NCI-H2029 treated with DMSO at 0.1 percent for 48 hours (cell line): ENCODE results near the gene ING1.
"Not testable (repeated sequence)": the region's sequence is repeated elsewhere in the genome, so short reads cannot be mapped to it uniquely, and the experiment has no call there.

Source experiments
- DNase-seq: peaks from one replicate; lab custom pipeline; 2025; lab: John Stamatoyannopoulos, UW

The ING1 gene

GRCh38 chr13:110713642-110713952 is at the start of gene ING1:
TSS of gene ING1 (plus strand) at chr13:110713700. CDS start at chr13:110714150, 450 bp downstream.
- DNase-seq, result no peak

GRCh38 chr13:110664041-110664440 is 49.5 kb upstream of the ING1 start:
- no peak for DNase-seq

- no peak for DNase-seq
Observed at GRCh38 chr13:110664673-110665072, 48.8 kb upstream of the ING1 start.

- no peak for DNase-seq
Observed at GRCh38 chr13:110665491-110666254, 47.8 kb upstream of the ING1 start.

- DNase-seq, result no peak
Observed at GRCh38 chr13:110666255-110666533, 47.3 kb upstream of the ING1 start.

- DNase-seq, result no peak
Observed at GRCh38 chr13:110669036-110669435, 44.5 kb upstream of the ING1 start.

GRCh38 chr13:110669814-110670213 is 43.7 kb upstream of the ING1 start:
- DNase-seq, result not testable (repeated sequence)

GRCh38 chr13:110676595-110677587 is 36.6 kb upstream of the ING1 start:
- DNase-seq, result no peak

GRCh38 chr13:110677731-110678545 is 35.6 kb upstream of the ING1 start:
- no peak for DNase-seq

GRCh38 chr13:110680852-110681251 is 32.6 kb upstream of the ING1 start:
- DNase-seq, result no peak

GRCh38 chr13:110681868-110682550 is 31.5 kb upstream of the ING1 start:
- DNase-seq, result no peak

- DNase-seq, result no peak
Observed at GRCh38 chr13:110682746-110683145, 30.8 kb upstream of the ING1 start.

GRCh38 chr13:110683203-110683883 is 30.2 kb upstream of the ING1 start:
- DNase-seq, result no peak

- no peak for DNase-seq
Observed at GRCh38 chr13:110683921-110684320, 29.6 kb upstream of the ING1 start.

GRCh38 chr13:110684388-110685056 is 29.0 kb upstream of the ING1 start:
- DNase-seq, result no peak

GRCh38 chr13:110685305-110686020 is 28.0 kb upstream of the ING1 start:
- no peak for DNase-seq

GRCh38 chr13:110687736-110688135 is 25.8 kb upstream of the ING1 start:
- no peak for DNase-seq

- no peak for DNase-seq
Observed at GRCh38 chr13:110689041-110689440, 24.5 kb upstream of the ING1 start.

- no peak for DNase-seq
Observed at GRCh38 chr13:110689711-110690110, 23.8 kb upstream of the ING1 start.

- no peak for DNase-seq
Observed at GRCh38 chr13:110690516-110690915, 23.0 kb upstream of the ING1 start.
